NT2/D1 (cell line): ENCODE results near the gene VSTM2L.

Experiments used
- YY1 ChIP-seq: IDR thresholded peaks from 2 replicates; pipeline ENCODE4 v1.6.1; 2011; ENCODE audit not compliant: insufficient read length, insufficient read depth
- ZNF274 ChIP-seq: IDR thresholded peaks from 2 replicates; pipeline ENCODE4 v1.6.1; 2011; ENCODE audit warnings: mild to moderate bottlenecking, low read depth, low read length

DNA sequence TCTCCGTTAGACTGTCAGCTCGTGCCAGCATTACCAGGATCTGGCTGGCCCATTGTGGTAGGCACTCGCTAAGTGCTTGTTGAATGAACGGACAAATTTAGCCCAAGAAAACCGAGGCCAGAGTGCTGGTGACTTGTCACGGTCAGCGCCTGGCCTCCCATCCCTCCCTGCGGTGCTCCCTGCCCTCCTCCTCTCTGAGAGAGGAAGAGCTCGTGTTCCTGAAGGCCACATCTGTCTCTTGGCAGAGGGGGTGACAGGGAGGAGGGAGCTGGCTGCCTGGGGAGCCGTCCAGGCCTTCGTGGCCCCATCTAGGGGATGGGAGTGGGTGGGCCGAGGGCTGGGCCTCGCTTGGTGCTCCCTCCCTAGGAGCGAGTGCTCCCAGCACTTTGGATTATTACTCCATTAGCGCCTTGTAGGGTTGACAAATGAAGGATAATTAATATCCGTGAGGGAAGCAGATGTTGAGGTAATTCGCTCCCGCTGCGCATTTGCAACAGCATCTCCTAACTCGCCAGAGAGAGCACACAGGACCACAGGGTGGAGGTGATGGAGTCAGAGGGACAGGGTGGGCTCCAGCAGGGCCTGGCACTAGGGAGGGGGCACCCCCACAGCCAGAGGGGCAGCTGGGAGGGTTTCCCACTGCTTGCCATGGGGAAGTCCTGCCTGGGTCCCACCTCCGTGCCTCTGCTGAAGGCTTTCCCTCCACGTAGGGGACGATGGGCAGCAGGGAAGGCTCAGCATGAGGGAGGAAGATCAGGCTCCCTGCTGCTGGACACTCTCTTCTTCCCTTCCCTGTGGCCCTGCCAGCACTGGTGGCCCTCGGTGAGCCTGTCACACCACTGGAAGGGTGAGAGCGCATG, 37.0 kb downstream of the VSTM2L start:
- TF ChIP-seq YY1: no peak
- TF ChIP-seq ZNF274: no peak
